PC-3 (cell line): Measurements from ENCODE around the gene GPR148.

Experiments
- CTCF ChIP-seq: fragments of 300-600 bp; sonication (generic); conservative IDR thresholded peaks from 2 replicates; pipeline ENCODE4 v1.5.1; 2017; ENCODE audit warnings: antibody characterized with exemption, low read depth, mild to moderate bottlenecking, low read length
- EZH2 ChIP-seq: fragments of 300-600 bp; sonication (generic); IDR thresholded peaks from one replicate; pipeline ENCODE4 v1.6.1; 2017; ENCODE audit warnings: antibody characterized with exemption, mild to moderate bottlenecking, low read length; ENCODE audit not compliant: unreplicated experiment

DNA sequence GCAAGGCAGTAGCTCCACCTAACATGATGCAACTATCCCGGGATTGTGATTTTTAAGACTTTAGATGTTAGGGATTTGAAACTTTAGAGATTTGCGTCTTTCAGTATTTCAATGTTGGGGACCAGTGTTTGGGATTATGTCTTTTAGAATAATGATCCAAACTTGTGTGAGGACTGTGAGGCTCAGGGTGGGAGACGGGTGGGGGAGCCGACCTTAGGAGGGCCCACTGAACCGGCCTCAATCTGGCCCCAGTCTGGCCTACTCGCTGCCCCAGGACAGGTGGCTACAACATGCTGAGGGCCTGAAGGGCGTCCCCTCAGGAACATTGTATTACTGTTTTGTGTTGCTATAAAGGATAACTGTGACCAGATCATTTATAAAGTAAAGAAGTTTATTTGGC is 37.2 kb downstream of the GPR148 start:
- TF ChIP-seq EZH2 (no peak), CTCF (no peak)
